ENCODE measurements around the gene VPS8. TPM values are rescaled to one million over a fixed set of nuclear protein-coding genes. Genes with fewer than 3 reads are reported as not detected.

Gene VPS8, protein sequence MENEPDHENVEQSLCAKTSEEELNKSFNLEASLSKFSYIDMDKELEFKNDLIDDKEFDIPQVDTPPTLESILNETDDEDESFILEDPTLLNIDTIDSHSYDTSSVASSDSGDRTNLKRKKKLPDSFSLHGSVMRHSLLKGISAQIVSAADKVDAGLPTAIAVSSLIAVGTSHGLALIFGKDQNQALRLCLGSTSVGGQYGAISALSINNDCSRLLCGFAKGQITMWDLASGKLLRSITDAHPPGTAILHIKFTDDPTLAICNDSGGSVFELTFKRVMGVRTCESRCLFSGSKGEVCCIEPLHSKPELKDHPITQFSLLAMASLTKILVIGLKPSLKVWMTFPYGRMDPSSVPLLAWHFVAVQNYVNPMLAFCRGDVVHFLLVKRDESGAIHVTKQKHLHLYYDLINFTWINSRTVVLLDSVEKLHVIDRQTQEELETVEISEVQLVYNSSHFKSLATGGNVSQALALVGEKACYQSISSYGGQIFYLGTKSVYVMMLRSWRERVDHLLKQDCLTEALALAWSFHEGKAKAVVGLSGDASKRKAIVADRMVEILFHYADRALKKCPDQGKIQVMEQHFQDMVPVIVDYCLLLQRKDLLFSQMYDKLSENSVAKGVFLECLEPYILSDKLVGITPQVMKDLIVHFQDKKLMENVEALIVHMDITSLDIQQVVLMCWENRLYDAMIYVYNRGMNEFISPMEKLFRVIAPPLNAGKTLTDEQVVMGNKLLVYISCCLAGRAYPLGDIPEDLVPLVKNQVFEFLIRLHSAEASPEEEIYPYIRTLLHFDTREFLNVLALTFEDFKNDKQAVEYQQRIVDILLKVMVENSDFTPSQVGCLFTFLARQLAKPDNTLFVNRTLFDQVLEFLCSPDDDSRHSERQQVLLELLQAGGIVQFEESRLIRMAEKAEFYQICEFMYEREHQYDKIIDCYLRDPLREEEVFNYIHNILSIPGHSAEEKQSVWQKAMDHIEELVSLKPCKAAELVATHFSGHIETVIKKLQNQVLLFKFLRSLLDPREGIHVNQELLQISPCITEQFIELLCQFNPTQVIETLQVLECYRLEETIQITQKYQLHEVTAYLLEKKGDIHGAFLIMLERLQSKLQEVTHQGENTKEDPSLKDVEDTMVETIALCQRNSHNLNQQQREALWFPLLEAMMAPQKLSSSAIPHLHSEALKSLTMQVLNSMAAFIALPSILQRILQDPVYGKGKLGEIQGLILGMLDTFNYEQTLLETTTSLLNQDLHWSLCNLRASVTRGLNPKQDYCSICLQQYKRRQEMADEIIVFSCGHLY (N-terminal part only)
- total RNA-seq: 62.9 TPM
- long read RNA-seq, full-length matches to known transcripts: 25 of 57 reads
- long read RNA-seq, partial matches to known transcripts: 7 of 57 reads
- long read RNA-seq, other reads (novel, unspliced or antisense): 25 of 57 reads

- peaks cover 12% of the 10 kb centered on the region for H3K4me1 ChIP-seq
- H3K36me3 ChIP-seq: no peaks in the 10 kb centered on the region
- no peaks in the 10 kb centered on the region for H3K9me3 ChIP-seq
- peak within 1 kb of the TSS; percentile 84 for H3K27ac ChIP-seq
- peak; percentile 99 for ATAC-seq
- H3K27me3 ChIP-seq: no peaks in the 10 kb centered on the region
- intact Hi-C loops (cut with DNase I): no loop called here
- peak; percentile 98 for DNase-seq
- peak; percentile 61 for TF ChIP-seq CTCF (IDR thresholded peaks at IDR 0.05)
- H3K4me3 ChIP-seq: peak within 1 kb of the TSS; percentile 88
These were observed at the start of gene VPS8 for GRCh38 chr3:184811999-184812661. Gene VPS8 (plus strand): TSS chr3:184812166. CDS start chr3:184824633, 12,467 bp downstream.

DNA sequence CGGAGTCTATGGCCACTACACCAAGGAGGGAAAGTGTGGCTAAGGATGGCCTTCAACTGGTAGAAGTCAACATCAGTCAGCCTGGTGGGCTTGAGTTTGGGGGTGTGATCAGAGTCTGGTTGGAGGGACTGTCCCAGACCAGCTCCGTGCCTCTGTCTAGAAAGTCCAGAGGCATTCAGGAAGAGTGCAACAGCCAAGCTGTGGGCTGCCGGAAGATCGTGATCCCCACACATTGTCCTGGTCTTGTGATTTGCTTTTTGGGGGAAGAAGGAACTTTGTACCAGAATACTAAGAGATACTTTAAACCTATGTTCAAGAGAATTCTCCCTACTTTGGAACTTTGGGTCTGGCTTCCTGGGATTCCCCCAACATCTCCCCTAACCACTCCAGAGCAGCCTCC lies 47.8 kb upstream of the VPS8 start:
- Histone ChIP-seq H3K4me1 (no peaks in the 10 kb centered on the region), H3K27me3 (peaks cover 5% of the 10 kb centered on the region), H3K36me3 (no peaks in the 10 kb centered on the region), H3K27ac (no peak overlapping the region), H3K9me3 (no peaks in the 10 kb centered on the region), H3K4me3 (no peak overlapping the region)
- ATAC-seq (no peak), DNase-seq (no peak)
- no peak for TF ChIP-seq CTCF (IDR thresholded peaks at IDR 0.05)
- intact Hi-C loops (cut with DNase I): no loop called here

GRCh38 chr3:184765047-184765729 lies 46.8 kb upstream of the VPS8 start:
- peaks cover 5% of the 10 kb centered on the region for H3K27me3 ChIP-seq
- no peak overlapping the region for H3K27ac ChIP-seq
- DNase-seq (no peak), ATAC-seq (no peak)
- no peak for TF ChIP-seq CTCF (IDR thresholded peaks at IDR 0.05)
- no peaks in the 10 kb centered on the region for H3K36me3 ChIP-seq
- H3K9me3 ChIP-seq: no peaks in the 10 kb centered on the region
- intact Hi-C loops (cut with DNase I): no loop called here
- H3K4me3 ChIP-seq: no peak overlapping the region
- H3K4me1 ChIP-seq: no peaks in the 10 kb centered on the region

DNA sequence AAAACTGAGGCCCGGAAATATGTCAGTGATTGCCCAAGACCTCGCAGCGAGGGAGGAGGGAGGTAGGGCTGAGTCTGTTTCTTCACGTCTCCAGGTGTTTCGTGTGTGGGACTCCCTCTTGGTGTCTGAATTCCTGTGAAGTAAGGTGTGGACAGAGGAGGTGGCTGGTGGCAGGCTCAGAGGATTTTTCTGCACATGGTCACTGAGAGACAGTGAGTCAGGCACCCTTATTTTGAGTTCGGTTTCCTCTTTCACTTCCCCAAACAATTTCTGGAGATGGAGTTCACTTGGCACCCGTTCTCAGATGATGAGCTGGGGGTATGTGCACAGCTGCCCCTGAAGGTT lies 46.3 kb upstream of the VPS8 start:
- peak; percentile 67 for ATAC-seq
- H3K9me3 ChIP-seq: no peaks in the 10 kb centered on the region
- no peak for DNase-seq
- no peak overlapping the region for H3K27ac ChIP-seq
- H3K36me3 ChIP-seq: no peaks in the 10 kb centered on the region
- H3K4me3 ChIP-seq: no peak overlapping the region
- intact Hi-C loops (cut with DNase I): no loop called here
- no peaks in the 10 kb centered on the region for H3K4me1 ChIP-seq
- H3K27me3 ChIP-seq: peaks cover 5% of the 10 kb centered on the region
- no peak for TF ChIP-seq CTCF (IDR thresholded peaks at IDR 0.05)

All from upper lobe of right lung (tissue), 1 donor.